Type B pancreatic cell (in vitro differentiated cells): Measurements from ENCODE around the gene RFC5. TPM values are rescaled to one million over a fixed set of nuclear protein-coding genes. Genes with fewer than 3 reads are reported as not detected.

Source experiments
- DNase-seq: peaks from one replicate; pipeline ENCODE4 v3.0.0; 2021; ENCODE audit warnings: mixed read lengths; ENCODE audit not compliant: unreplicated experiment; ENCODE audit errors: extremely low spot score
- H3K27ac Mint-ChIP-seq: 2 replicates; pipeline ENCODE4 v1.8.0; 2021; ENCODE audit warnings: mild to moderate bottlenecking, mixed read lengths
- H3K27me3 Mint-ChIP-seq: 2 replicates; pipeline ENCODE4 v1.8.0; 2021; ENCODE audit warnings: mixed read lengths
- H3K36me3 Mint-ChIP-seq: 2 replicates; pipeline ENCODE4 v1.8.0; 2021; ENCODE audit warnings: mixed read lengths
- H3K4me1 Mint-ChIP-seq: one replicate; pipeline ENCODE4 v1.8.0; 2021; ENCODE audit warnings: mixed read lengths; ENCODE audit not compliant: unreplicated experiment
- H3K4me3 Mint-ChIP-seq: 2 replicates; pipeline ENCODE4 v1.8.0; 2021; ENCODE audit warnings: mild to moderate bottlenecking, mixed read lengths
- H3K9me3 Mint-ChIP-seq: 2 replicates; pipeline ENCODE4 v1.8.0; 2021; ENCODE audit warnings: mixed read lengths
- total RNA-seq: library from RNA; stranded (reverse); gene quantifications from 2 replicates; pipeline ENCODE4 v1.2.1, GENCODE V29; 2021; ENCODE audit warnings: low replicate concordance
- TF ChIP-seq, protein P1 (sequence below): fragments of 200-600 bp; sonication (generic); conservative IDR thresholded peaks from 2 replicates; pipeline ENCODE4 v1.5.0; 2021; ENCODE audit warnings: antibody characterized with exemption, mild to moderate bottlenecking

RFC5 gene
- total RNA-seq, 1 donor from 2014 or later = 41.9 TPM

DNA sequence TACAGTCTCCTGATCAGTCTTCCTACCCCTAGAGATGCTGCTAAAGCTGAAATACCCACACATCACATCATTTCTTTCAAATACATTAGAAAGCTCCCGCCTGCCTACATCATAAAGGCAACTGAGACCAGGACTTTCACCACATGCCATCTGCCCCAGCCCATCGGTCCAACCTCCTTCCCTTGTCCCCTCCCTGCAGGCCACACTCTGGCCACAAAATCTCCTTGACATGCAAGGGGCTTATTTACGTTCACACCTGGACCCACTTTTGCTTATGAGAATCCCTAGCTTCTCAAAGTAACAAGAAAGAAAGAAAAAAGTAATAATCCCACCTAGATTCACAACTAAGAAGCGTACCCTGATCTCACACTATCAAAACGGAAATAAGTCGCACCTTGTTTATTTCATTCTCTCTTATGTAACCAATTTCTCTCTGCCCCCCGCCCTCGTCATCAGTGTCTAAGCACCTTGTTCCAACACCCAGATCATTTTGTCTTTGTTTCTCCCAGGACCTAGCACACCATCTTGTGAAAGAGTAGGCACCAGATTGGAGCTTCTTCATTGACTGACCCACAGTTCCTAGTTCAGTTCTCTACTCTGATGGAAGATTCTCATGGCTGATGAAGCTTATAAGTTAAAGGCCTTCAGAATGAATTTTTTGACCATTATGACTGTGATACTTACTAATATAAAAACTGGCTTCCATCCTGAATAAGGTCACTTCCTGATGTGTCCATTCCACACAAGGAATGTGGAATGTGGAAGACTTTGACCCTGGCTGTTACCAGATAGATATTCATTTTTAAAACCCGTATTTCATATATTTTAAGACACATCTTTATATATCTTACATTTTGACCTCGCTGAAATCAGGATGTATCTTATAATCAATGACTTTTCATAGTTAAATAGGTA lies 36.8 kb downstream of the RFC5 start:
- Mint-ChIP-seq H3K4me3 (no peak overlapping the region), H3K36me3 (peaks cover 24% of the 10 kb centered on the region), H3K4me1 (peaks cover 14% of the 10 kb centered on the region), H3K27me3 (no peaks in the 10 kb centered on the region), H3K9me3 (peaks cover 5% of the 10 kb centered on the region), H3K27ac (peak overlapping the region; percentile 21)
- no peak for DNase-seq
- TF ChIP-seq, protein P1, sequence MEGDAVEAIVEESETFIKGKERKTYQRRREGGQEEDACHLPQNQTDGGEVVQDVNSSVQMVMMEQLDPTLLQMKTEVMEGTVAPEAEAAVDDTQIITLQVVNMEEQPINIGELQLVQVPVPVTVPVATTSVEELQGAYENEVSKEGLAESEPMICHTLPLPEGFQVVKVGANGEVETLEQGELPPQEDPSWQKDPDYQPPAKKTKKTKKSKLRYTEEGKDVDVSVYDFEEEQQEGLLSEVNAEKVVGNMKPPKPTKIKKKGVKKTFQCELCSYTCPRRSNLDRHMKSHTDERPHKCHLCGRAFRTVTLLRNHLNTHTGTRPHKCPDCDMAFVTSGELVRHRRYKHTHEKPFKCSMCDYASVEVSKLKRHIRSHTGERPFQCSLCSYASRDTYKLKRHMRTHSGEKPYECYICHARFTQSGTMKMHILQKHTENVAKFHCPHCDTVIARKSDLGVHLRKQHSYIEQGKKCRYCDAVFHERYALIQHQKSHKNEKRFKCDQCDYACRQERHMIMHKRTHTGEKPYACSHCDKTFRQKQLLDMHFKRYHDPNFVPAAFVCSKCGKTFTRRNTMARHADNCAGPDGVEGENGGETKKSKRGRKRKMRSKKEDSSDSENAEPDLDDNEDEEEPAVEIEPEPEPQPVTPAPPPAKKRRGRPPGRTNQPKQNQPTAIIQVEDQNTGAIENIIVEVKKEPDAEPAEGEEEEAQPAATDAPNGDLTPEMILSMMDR = no peak

DNA sequence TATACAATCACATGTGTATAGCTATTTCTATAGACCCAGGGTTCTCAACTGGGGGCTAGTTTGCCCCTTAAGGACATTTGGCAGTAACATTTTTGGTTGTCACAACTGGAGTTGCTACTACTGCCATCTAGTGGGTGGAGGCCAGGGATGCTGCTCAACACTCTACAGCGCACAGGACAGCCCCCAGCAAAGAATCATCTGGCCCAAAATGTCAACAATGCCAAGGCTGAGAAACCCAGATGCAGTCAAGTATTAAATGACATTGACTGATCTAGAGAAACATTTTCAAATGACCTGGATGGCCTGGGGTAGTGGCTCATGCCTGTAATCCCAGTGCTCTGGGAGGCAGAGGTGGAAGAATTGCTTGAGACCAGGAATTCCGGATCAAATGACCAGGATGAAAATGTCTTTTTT lies 38.6 kb downstream of the RFC5 start:
- peaks cover 5% of the 10 kb centered on the region for H3K9me3 Mint-ChIP-seq
- H3K27ac Mint-ChIP-seq = peak overlapping the region; percentile 31
- H3K27me3 Mint-ChIP-seq = no peaks in the 10 kb centered on the region
- peaks cover 23% of the 10 kb centered on the region for H3K4me1 Mint-ChIP-seq
- no peak for DNase-seq
- H3K4me3 Mint-ChIP-seq = no peak overlapping the region
- H3K36me3 Mint-ChIP-seq = peaks cover 15% of the 10 kb centered on the region
- TF ChIP-seq, protein P1 = peak; percentile 75

DNA sequence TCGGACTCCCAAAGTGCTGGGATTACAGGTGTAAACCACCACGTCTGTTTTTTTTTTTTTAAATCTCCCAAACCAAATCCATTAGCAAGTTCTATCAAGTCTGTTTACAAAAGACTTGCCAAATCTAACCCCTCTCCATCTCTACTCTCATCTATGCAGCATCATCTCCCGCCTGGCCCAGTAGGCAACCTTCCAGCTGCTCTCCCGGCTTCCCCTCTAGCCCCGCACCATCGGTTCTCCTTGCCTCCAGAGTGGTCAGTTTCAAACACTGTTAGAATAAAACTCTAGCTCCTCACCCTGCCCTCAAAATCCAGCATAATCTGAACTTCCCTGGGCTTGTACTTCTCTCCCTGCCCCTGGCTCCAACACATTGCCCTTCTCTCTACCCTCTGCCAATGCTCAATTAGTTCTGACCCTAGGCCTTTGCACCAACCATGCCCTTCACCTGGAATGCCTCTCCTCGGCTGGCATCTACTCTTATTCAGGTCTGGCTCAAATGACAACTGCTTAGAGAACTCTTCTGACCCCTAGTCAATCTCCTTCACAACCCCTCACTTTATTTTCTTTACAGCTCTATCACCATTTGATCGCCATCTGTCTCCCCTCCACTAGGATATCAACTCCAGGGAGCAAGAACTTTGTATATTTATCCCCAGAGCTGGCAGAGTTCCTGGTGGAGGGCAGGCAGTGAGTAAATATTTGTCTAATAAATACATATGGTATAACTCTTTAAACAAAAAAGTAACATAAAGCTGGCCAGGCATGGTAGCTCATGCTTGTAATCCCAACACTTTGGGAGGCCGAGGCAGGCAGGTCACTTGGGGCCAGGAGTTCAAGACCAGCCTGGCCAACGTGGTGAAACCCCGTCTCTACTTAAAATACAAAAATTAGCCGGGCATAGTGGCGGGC lies 39.6 kb downstream of the RFC5 start:
- TF ChIP-seq, protein P1 = no peak
- peaks cover 12% of the 10 kb centered on the region for H3K36me3 Mint-ChIP-seq
- H3K27ac Mint-ChIP-seq = no peak overlapping the region
- H3K9me3 Mint-ChIP-seq = peaks cover 5% of the 10 kb centered on the region
- no peaks in the 10 kb centered on the region for H3K27me3 Mint-ChIP-seq
- H3K4me3 Mint-ChIP-seq = no peak overlapping the region
- H3K4me1 Mint-ChIP-seq = peaks cover 25% of the 10 kb centered on the region
- DNase-seq = no peak

DNA sequence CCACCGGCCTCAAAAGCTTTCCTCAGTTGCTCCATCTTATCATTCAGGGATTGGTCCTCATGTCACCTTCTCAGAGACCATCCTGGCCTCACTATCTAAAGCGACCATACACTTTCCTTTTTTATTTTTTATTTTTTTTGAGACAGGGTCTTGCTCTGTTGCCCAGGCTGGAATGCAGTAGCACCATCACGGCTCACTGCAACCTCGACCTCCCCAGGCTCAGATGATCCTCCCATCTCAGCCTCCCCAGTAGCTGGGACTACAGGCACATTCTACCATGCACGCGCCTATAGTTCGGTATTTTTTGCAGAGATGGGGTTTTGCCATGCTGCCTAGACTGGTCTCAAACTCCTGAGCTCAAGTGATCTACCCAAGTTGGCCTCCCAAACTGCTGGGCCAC lies 41.7 kb downstream of the RFC5 start:
- Mint-ChIP-seq H3K4me3 (no peak overlapping the region), H3K4me1 (peaks cover 30% of the 10 kb centered on the region), H3K36me3 (peaks cover 2% of the 10 kb centered on the region), H3K9me3 (peaks cover 5% of the 10 kb centered on the region), H3K27me3 (no peaks in the 10 kb centered on the region), H3K27ac (no peak overlapping the region)
- TF ChIP-seq, protein P1 = no peak
- no peak for DNase-seq

DNA sequence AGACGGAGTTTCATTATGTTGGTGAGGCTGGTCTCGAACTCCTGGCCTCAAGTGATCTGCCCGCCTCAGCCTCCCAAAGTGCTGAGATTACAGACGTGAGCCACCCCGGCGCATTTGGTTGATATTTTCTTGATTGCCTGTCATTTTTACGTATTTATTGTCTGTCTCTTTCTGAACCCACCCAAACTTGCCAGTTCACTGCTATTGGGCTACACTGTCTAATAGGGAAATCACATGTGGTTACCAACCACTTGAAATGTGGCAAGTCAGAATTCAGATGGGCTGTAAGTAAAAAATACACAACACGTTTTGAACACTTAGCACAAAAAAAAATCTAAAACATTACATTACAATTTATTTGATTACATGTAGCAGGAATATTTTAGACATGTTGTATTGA lies 42.4 kb downstream of the RFC5 start:
- TF ChIP-seq, protein P1 = no peak
- DNase-seq = no peak
- Mint-ChIP-seq H3K27me3 (no peaks in the 10 kb centered on the region), H3K4me1 (peaks cover 32% of the 10 kb centered on the region), H3K27ac (peak overlapping the region; percentile 89), H3K36me3 (no peaks in the 10 kb centered on the region), H3K9me3 (peaks cover 5% of the 10 kb centered on the region), H3K4me3 (peak overlapping the region; percentile 87)
